Measurements from ENCODE around the gene ATF4. TPM values are rescaled to one million over a fixed set of nuclear protein-coding genes. Genes with fewer than 3 reads are reported as not detected.

ATF4 gene
- total and polyA plus RNA-seq, 2 of the 13 experiments (the other 11 are each of a cell fraction or from before 2014, with no cell fraction given) = 486 to 1,297 TPM

GRCh38 chr22:39493759-39494158 is 26.6 kb upstream of the ATF4 start:
- FAIRE-seq (no peak), ATAC-seq (no peak), DNase-seq (ENCODE audit: low spot score) (no peak)
- ChIA-PET POLR2A (interaction anchor here (0.7 to 2.0 kb wide), 5 partner anchors 21 to 35 kb away, joined by 3 to 7 read pairs (median 4); partner anchors contain the start of gene ATF4), CTCF (ENCODE audit: low intra/inter-chr PET ratio, low total read pairs) (interaction anchor here (1.4 to 2.1 kb wide), 2 partner anchors 20 to 36 kb away, joined by 12 to 18 read pairs; no protein-coding TSS in a partner anchor)
- Histone ChIP-seq H2AFZ (ENCODE audit: low read length) (no peak overlapping the region), H4K20me1 (ENCODE audit: insufficient read depth, low read length) (no peaks in the 10 kb centered on the region), H3K9ac (ENCODE audit: insufficient read depth, low read depth, low read length) (no peak overlapping the region), H3K79me2 (ENCODE audit: insufficient read depth, low read length) (no peaks in the 10 kb centered on the region), H3K27me3 (ENCODE audit: control insufficient read depth in 1 of 2, insufficient read depth in 2 of 2, low read length in 2 of 2) (peaks cover 0 to 2% of the 10 kb centered on the region in 2 experiments; a peak in 1 of 5 replicates), H3K9me3 (ENCODE audit: low read length) (no peaks in the 10 kb centered on the region), H3K4me3 (replicated peaks in 1 of 3; ENCODE audit: insufficient read depth in 1 of 3, low read depth in 2 of 3, low read length in 3 of 3) (no peak overlapping the region), H3K36me3 (replicated peaks in 1 of 2; ENCODE audit: control insufficient read depth in 1 of 2, insufficient read depth in 2 of 2, low read length in 2 of 2) (no peaks in the 10 kb centered on the region), H3K4me1 (ENCODE audit: insufficient read depth, low read length) (peaks cover 44% of the 10 kb centered on the region), H3K27ac (ENCODE audit: extremely low read length, insufficient read depth, low read length) (no peak overlapping the region), H3K4me2 (ENCODE audit: low read depth, low read length) (no peak overlapping the region)
- no TSS peak for BruUV-seq (replicated peaks)
- 8% methylated on average over 4 of the region's 4 CpGs for WGBS (ENCODE audit: low lambda C conversion rate)
- intact Hi-C loops (cut with micrococcal nuclease; ENCODE audit: unreplicated experiment) = loop anchor here (1.0 kb wide), 1 partner anchor 36 kb away; no protein-coding TSS in a partner anchor
- TF ChIP-seq RXRA (CRISPR knock-in tag; IDR thresholded peaks at IDR 0.05) (no peak), HES4 (CRISPR knock-in tag; IDR thresholded peaks at IDR 0.05; ENCODE audit: borderline replicate concordance) (no peak), ZNF24 (IDR thresholded peaks at IDR 0.05) (no peak), ZNF432 (CRISPR knock-in tag; IDR thresholded peaks at IDR 0.05; ENCODE audit: borderline replicate concordance) (no peak), MBNL3 (CRISPR knock-in tag; conservative IDR thresholded peaks at IDR 0.05) (no peak), ZNF407 (CRISPR knock-in tag; IDR thresholded peaks at IDR 0.05; ENCODE audit: not compliant biosample characterization) (no peak)
- in situ Hi-C loops (cut with HindIII; ENCODE audit: extremely low pct_ligation_motif_present, low pct_unique_long_range_greater_than_20kb) = no loop called here

Data from HepG2 (cell line).